Esophagus muscularis mucosa (tissue), 4 donors: Measurements from ENCODE around the gene PEAR1.

Experiments used
- CTCF ChIP-seq, 3 experiments: fragments of 200-600 bp in 2 of 3; fragments of 450-650 bp in 1 of 3; sonication (generic) in 2 of 3; IDR thresholded peaks; one replicate each; pipeline ENCODE4 v1.5.1; 2017 to 2019; ENCODE audit warnings: antibody characterized with exemption in 3 of 3, mild to moderate bottlenecking in 2 of 3, moderate library complexity in 1 of 3
- EP300 ChIP-seq: sonication (generic); formaldehyde crosslinking; IDR thresholded peaks from one replicate; pipeline ENCODE4 v1.6.1; 2017; ENCODE audit warnings: antibody characterized with exemption
- POLR2A ChIP-seq: fragments of 450-650 bp; IDR thresholded peaks from one replicate; pipeline ENCODE4 v1.6.1; 2017; ENCODE audit warnings: antibody characterized with exemption, moderate library complexity, mild to moderate bottlenecking, low read depth
- POLR2AphosphoS5 ChIP-seq, 2 donors: sonication (generic); formaldehyde crosslinking; IDR thresholded peaks; one replicate each; pipeline ENCODE4 v1.6.1; 2017; ENCODE audit warnings: antibody characterized with exemption in 2 of 2

- TF ChIP-seq CTCF (IDR thresholded peaks at IDR 0.05) (no peak), POLR2A (no peak), POLR2AphosphoS5 (IDR thresholded peaks at IDR 0.05) (no peak), EP300 (no peak)
Measured at GRCh38 chr1:156914440-156914856, 20.9 kb downstream of the PEAR1 start.
